ENCODE data around the gene SLC46A1.

SLC46A1 gene

DNA sequence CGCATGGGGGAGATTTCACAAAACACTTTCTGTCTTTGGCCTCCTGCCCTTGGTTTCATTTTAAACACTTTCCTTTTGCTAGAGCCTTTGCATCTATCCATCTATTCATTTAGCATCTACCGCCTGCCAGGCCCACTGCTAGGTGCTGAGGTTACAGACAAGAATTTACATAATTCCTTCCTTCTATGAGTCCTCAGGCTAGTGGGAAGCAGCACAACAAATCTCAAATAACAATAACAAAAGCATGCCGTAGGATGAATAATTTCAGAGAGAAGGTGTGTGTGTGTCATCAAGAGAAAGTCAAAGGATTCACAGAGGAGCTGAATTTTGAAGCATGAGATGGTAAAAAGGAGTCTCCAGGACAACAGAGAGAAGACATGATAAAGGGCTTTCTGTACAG lies 6.1 kb upstream of the SLC46A1 start:
- DNase-seq (ENCODE audit: extremely low read depth, low read depth) = no peak

DNA sequence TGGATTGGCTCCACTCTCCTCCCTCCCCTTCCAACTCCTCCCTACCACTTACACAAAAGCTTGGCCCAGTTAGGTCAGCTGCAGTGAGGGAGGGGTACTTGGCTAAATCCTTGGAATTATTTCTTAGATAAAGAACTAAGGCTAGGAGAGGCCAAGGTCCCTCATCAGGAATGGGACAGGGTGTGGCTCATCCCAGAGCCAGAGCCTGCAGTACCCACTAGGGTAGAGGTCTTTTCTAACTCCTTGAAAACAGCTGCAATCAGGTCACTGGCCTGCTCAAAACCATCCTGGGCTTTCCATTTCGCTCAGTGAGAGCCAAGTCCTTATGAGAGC lies 1.9 kb upstream of the SLC46A1 start:
- TF ChIP-seq, protein P1, sequence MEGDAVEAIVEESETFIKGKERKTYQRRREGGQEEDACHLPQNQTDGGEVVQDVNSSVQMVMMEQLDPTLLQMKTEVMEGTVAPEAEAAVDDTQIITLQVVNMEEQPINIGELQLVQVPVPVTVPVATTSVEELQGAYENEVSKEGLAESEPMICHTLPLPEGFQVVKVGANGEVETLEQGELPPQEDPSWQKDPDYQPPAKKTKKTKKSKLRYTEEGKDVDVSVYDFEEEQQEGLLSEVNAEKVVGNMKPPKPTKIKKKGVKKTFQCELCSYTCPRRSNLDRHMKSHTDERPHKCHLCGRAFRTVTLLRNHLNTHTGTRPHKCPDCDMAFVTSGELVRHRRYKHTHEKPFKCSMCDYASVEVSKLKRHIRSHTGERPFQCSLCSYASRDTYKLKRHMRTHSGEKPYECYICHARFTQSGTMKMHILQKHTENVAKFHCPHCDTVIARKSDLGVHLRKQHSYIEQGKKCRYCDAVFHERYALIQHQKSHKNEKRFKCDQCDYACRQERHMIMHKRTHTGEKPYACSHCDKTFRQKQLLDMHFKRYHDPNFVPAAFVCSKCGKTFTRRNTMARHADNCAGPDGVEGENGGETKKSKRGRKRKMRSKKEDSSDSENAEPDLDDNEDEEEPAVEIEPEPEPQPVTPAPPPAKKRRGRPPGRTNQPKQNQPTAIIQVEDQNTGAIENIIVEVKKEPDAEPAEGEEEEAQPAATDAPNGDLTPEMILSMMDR (IDR thresholded peaks at IDR 0.05; ENCODE audit: low read depth, low read length) = no peak
- no peak for DNase-seq (ENCODE audit: extremely low read depth, low read depth)

More for the DNA sequence above, 6.1 kb upstream of the SLC46A1 start:
- TF ChIP-seq, protein P1 (IDR thresholded peaks at IDR 0.05; ENCODE audit: low read depth, low read length) = no peak

DNA sequence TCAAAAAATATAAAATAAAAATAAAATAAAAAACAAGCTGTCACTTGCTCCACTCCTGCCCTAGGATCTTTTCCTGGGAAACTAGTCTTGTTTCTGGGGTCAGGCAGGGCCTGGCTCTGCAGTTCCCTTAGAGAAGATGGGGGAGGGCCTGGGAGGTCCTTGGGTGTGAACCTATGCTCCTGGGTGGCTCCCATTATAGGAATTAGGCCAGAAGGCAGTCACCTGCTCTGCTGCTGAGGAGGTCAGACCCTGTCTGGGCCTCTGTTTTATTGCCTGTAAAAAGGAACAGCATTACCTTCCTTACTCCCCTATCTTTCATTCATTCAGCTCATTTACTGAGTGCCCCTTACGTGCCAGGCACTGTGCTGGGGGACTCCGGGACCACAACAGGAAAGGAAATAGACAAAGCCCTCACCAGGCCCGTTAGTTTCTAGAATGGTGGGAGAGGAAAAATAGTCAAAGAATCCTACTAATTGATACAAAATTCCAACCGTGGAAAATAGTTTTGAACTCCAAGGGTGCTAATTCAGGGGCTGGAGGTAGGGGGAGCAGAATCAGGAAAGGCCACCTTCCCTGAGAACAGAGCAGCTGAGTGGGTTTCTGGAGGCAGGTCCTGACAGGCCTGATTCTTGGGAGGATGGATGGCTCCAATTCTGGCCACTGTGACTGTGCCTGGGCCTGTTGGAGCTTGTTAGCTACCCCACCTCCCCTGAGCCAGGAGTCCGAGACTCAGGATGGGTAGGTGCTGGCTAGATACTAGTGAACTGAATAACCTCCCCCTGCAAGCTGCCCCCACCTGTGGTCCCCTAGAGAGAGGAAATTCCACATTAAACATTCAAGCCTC lies 1.3 kb upstream of the SLC46A1 start:
- DNase-seq (ENCODE audit: extremely low read depth, low read depth) = no peak
- TF ChIP-seq, protein P1 (IDR thresholded peaks at IDR 0.05; ENCODE audit: low read depth, low read length) = no peak

DNA sequence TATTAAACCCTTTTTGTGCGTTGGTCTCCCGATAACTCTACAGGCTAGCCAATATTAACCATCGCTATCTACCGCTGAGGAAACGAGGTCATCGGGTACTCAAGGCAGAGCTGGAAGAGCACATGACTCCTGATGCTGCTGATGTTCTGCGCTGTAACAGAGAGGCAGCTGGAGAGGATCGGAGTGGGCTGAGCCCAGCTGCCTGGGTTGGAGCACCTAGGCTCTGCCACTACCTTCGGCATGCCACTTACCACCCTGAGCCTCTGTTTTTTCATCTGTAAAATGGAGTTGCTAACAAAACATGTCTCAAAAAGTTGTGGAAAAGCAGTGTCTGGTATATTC lies 432 bp upstream of the SLC46A1 start:
- DNase-seq (ENCODE audit: extremely low read depth, low read depth) = no peak

DNA sequence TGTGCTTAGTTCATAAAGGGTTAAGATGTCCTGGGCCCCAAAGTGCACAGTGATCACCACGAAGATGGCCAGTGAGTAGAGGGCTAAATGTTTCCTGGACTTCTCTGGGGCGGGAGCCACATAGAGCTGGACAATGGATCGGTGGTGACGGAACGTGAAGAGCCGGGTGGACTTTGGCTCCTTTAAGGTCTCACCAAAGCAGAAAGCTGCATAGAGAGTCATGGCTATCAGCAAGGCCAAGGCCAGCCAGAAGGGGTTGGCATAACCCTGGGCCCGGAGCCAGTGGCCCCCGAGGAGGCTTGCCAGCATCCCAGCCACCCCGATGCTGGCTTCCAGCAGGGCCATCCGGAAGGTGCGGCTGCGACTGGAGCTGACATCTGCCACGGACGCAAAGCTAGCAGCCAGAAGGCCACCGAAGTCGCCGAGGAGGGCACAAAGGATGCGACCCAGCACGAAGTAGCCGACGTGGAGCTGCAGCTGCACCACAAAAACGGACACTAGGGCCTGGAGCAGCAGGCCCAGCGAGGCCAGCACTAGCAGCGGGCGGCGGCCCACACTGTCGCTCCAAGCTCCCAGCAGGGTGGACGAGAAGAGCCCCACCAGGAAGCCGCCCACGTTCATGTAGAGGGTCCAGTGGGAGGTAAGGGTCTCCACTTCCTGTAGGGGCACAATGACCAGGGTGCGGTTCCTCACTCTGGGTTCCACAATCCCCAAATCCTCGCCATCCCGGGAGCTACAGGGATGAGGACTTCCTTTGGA lies 1.0 kb downstream of the SLC46A1 start:
- no peak for DNase-seq (ENCODE audit: extremely low read depth, low read depth)
- TF ChIP-seq, protein P1 (IDR thresholded peaks at IDR 0.05; ENCODE audit: low read depth, low read length) = no peak

More for the DNA sequence above, 432 bp upstream of the SLC46A1 start:
- TF ChIP-seq, protein P1 (IDR thresholded peaks at IDR 0.05; ENCODE audit: low read depth, low read length) = no peak

DNA sequence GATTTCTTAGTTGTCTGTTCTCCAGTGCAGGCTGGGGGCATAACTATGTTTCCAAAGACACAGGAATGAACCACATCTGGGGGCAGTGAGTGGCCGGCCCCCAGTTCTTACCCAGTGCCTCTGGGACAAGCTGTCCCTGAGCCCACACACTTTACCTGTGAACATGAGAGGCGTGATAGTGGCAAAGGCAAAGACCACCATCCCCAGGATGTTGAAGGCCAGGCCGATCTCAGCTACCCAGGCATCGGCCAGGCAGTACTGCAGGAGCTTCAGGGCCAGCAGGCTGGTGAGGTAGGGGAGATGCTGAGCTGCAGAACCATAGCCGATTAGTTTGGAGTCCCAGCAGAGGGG lies 1.6 kb downstream of the SLC46A1 start:
- TF ChIP-seq, protein P1 (IDR thresholded peaks at IDR 0.05; ENCODE audit: low read depth, low read length) = no peak
- no peak for DNase-seq (ENCODE audit: extremely low read depth, low read depth)

DNA sequence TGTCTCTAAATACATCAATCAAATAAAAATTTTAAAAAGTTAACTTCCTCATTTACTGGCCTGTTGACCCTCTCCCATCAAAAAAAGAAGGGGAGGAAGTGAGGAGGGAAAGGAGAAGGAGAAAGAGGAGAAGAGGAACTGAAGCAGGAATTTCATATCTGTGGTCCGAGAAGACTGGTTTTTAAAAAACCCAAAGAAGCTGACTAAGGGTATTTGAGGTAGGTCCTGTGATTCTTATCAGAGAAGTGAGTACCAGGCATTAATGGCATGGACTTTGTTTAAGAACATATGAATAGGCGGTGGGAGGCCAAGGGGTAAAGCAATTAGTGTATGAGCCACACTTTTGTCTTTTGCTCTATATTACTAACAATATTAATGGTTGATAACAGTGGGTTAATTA lies 2.0 kb downstream of the SLC46A1 start:
- no peak for DNase-seq (ENCODE audit: extremely low read depth, low read depth)
- TF ChIP-seq, protein P1 (IDR thresholded peaks at IDR 0.05; ENCODE audit: low read depth, low read length) = no peak

Data from AG09319 (cell line).